ENCODE data around the gene STX18.
"Not testable (repeated sequence)": the region's sequence is repeated elsewhere in the genome, so short reads cannot be mapped to it uniquely, and the experiment has no call there.

STX18 gene

DNA sequence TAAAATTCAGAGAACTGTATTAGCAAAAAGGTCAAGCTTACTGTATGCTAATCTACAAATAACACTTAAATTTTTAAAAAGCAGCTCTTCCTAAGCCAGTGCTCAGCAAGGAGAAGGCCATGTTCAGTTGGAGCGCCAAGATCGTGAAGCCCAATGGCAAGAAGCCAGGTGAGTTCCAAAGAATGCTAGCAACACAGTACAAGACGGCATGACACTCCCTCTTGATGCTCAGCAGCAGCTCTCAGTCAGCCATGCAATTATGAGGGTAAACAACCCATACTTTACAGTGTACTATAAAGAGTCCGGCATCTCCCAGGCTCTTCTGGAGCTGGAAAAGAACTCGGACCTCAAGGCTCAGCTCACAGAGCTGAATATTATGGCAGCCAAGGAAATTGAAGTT lies 34.9 kb downstream of the STX18 start:
- DNase-seq: no peak

DNA sequence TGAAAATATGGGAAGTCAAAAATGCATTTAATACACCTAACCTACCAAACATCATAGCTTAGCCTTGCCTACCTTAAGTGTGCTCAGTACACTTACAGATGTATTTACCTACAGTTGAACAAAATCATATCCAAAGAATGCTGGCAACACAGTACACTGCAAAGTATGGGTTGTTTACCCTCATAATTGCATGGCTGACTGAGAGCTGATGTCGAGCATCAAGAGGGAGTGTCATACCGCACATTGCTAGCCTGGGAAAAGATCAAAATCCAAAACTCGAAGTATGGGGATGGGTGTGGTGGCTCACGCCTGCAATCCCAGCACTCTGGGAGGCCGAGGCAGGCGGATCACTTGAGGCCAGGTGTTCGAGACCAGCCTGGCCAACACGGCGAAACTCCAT lies 36.6 kb downstream of the STX18 start:
- not testable (repeated sequence) for DNase-seq

DNA sequence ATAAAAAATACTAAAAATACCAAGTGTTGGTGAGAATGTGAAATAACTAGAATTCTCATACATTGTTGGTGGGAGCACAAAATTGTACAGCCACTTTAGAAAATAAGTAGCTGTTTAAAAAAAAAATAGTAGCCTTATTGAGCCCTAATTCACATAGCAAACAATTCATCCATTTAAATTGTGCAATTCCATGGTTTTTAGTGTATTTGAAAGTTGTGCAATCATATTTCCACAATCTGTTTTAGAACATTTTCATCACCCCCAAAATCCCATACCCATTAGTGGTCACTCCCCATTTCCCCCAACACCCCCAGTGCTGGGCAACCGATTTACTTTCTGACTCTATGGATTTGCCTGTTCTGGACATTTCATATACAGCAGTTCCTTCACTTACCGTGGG lies 37.1 kb downstream of the STX18 start:
- DNase-seq: no peak

DNA sequence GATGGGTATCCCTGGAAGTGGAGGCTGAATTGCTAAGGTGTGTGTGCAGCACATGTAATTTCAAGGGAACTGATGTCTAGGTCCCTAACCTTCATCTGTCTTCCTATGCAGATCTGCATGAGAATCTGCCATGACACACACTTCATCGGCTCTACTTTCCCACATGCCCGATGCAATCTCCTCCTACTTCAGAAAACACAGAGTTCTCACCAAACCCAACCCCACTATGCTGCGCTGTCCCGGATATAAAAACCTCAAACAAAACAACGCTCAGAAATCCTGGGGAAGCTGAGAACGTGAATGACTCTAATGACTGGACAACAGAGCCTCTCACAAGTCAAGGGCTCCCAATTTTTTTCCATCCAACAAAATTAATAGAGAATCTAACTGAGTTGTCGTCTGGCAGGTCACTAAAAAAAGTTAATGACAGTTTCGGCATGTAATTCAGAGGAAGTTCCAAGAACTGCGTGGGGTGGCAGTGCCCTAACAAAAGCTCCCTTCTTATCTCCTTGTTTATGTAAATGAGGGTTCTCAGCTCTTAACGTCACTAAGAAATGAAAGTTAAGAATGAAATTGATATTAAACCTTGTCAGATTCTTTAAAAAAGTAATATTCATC lies 39.0 kb downstream of the STX18 start:
- no peak for DNase-seq

DNA sequence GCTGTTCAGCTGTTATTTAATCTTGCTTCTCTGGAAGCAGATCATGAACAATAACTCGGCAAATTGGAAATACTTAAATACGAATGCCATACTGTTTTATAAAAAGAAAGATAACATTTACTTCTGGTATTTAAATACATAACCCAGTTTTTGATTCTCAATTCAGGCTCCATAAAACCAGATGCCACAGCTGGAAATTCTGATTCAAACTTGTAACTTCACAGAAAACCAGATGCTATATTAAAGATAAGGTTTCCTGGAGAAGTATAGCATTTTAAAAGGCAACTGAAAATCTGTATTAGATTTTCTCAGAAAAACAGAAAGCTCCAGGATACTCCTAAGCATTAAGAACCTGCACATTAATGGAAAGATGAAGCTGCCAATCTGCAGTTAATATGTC lies 40.2 kb downstream of the STX18 start:
- DNase-seq: no peak

DNA sequence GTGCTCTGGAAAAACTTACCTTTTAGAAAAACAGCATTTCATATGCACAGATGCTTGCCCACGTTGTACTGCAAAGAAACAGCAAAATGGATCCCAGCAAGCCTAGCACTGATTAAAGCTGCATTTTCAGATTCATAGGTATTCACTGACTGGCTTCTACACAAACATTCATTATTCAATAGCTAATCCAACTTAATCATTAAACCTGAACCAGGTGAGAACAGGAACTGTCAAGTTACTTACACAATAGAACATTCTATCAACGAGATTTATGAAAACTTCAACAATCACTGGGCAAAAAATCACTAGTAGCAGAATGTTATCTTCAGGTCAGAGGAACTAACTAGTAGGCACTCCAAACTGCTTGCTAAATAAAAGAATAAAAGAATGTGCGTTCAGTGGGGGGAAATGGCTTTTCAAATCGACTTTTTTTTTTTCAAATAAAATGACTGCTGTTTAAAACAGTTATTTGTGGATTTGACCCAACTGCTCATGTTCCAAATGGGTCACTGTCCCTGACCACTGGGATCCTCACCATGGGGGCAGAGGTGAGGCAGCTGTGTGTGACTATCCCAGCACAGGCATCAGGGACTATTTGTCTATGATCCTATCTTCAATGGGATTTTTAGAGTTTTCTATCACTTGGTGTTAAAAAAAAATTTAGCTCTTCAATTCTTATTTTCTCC lies 42.3 kb downstream of the STX18 start:
- no peak for DNase-seq

DNA sequence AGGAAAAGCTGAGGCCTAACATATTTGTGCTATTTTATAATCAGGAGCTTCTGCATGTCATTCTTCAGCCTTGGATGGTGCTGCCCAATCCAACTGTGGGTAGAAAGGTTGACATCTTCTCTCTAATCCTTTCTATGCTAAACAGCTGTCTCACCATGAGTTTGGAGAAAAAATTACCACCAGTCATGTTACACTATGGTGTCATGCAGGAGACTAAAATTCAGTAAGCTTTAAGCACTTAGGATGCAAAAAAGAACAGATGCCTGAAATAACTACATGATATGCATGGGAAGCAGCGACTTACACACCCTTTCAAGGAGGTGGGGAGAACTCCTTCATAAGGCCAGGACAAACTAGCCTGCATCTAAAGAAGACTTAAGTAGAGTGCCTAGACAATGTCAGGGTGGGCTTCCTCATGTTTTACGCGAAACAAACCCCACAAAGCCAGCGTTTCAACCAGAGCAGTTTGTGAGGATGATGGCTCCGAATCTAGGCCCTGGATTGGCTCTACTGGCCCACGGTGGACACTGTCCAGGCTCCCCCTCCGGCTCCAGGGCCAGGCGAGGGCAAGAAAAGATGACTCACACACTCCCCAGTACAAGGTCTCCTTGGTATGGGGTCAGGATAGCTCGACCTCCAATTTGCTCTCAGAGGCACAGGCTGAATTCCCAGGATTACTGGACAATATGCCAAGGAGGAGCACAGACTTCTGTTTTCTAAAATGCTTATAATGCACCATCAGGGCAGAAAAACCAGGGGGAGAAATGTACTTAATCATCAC lies 45.1 kb downstream of the STX18 start:
- DNase-seq: no peak

DNA sequence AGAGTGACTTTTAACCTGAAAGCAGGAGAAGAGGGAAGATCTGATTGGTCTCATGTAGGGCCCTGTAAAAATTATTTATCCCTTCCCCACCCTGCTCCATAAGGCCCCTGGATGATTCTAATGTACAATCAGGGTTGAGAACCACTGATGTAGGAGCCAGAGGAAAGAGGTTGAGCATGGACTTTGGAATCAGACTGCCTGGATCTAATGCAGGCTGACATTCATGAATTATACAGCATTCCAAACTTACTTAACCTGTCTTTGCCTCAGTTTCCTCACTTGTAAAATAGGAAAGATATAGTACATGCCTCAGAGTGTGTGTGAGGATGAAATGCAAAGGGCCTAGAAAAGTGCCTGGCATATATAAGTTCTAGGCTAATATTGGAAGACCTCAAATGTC lies 47.0 kb downstream of the STX18 start:
- DNase-seq: no peak

DNA sequence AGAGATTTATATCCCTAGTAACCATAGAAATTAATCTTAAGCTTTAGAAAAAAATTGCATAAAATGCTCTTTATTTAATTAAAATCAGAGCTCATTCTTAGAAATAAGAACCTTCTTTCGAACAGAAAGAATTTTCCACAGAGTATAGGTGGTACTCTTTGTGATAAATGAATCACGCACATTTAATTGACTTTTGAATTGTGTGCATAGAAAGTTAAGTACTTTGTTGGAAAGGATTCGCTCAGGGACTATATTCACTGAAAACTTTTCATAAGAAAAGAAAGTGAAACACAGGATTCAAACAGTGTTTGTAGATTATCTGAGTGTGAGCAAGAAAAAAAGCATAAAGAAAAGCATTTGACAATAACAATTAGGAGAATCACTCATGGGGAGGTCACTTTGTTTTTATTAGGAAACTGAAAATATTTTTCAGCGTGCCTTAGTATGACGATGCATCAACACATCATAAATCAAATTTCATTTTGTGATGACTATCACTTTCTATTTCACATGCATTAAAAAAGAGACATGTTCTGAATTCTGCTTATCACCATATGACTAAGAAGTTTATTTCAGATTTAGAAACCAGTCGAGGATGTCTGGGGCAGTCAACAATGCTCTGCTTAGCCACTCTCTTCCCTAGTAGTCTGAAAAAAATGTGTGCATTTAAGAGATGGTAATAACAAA lies 49.5 kb downstream of the STX18 start:
- no peak for DNase-seq

DNA sequence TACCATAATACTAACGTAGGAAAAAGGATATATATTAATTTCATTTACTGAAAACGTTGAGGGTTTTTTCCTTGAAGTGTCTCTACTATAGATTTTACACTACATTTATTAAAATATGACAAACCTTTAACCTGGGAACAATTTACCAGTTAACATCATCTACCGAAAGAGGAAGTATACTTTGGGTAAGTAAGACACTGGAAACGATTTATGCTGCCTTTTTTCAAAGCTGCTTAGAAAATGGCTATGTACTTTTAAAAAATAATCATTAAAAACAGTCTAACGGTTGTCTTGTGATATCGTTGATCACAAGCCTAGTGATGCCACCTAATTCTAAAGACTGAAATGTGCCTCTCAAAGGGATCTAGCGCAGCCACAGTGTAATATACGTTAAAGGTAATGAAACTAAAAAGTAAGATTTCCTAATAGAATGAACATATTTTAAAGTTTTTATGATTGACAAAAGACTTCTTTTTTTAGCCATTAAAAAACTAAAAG lies 50.4 kb downstream of the STX18 start:
- DNase-seq: no peak

DNA sequence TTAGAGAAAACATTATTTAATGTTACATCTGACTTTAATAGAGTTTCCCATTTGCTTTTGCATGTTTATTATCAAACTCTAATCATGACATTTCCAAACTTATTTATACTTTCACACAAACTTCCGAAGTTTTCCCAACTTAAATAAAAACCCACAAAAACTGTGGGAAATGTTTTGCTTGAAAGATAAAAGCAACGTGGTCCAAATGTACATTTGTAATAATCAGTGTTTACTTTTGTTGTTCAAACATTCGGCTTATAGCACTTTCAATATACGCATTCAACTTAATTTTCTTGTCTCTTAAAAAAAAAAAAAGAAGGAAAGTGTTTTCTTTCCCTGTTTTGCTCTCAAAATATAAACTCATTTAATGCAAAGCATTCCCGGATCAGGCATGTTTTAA lies 51.0 kb downstream of the STX18 start:
- no peak for DNase-seq

DNA sequence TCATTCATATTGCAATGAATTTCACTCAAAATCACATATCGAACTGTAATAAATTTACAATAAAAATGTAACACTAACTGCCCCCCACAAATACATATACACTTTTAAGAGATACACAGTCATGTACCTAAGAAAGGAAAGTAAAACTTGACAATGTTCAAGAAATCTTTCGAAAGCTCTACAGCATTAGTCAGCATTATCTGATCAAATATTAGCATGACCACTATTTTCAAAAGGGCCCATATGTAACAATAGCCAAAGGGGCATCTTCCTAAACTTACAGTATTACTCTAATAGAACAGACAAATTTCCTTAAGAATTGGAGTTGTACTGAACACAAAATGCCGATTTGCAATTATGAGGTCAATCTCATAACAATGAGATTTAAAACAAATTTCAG lies 51.8 kb downstream of the STX18 start:
- DNase-seq: no peak

DNA sequence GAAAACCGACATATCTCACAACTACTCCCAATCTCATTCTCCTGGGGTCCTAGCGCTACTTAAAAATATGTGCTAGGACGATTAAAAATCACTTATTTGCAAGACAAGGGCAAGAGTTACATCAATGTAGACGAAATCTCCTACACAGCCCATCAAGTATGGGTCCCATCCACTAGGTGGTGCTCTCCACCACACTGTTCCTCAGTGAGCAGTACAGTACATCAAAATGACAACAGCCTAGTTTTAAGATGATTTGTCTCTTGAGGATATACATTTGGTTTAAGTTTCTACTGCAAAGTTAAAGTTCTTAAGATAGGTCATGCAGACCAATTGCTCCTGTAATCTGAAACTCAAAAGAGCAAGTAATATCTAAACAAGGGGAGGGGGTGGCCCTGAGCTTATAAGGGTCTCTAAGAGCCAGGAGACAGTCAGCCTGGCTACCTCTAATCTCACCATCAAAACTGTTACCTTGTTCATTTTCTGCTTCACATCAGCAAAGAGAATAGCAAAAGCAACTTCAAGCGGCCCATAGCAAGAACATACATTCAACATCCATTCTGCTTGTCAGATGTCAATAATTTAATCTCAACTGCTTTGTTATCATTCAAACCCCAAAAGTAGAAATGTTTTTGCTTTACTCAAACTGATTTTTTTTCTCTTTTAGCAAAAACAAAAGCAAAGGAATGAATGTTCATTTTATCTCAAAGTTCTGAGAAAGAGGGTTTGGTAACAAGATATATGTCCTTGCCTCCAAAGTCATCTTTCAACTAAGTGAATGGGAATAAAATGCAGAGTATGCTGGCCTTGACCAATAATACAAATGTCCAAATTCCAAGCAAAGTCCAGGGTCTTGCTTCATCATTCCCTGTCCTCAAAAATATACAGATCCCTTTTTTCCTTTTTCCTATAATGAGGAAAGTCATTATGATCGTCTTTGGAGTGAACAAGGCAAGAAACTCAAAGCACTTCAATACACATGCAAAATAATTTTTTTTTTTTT lies 53.1 kb downstream of the STX18 start:
- no peak for DNase-seq

DNA sequence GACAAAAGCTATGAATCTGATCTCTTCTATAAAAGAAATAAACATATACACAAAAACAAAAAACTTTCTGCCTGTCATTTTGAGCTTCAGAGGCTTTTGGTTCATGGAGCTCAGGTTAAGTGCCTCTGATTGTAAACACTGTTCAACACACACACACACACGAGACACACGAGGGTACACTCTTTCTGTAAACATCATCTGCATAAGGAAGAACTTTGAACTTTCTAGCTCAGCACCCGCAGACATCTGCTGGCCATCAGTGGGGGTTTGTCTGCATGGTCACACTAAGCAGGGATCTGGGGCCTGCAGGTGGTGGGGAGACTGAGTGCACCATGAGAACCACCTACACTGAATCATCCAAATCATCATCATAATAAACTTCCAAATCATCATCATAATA lies 54.9 kb downstream of the STX18 start:
- DNase-seq: no peak

DNA sequence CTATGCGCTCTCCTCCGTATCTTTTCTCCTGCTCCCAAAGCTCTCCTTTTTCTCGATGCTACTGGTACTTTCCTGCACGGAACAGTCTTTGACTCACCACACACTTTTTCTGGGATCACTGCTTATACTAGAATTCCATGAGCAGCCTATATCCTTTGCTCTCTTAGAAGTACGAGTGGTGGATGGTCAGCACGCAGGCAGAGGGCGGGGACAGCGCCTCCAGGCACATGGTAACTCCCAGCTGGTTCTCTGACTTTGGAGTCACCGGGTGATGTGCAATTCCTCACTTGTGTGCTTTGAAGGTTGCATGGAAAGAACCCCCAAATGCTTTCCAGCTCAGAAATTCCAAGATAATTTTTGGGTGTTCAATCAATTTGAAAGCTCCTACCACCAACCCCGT lies 56.0 kb downstream of the STX18 start:
- DNase-seq: no peak

DNA sequence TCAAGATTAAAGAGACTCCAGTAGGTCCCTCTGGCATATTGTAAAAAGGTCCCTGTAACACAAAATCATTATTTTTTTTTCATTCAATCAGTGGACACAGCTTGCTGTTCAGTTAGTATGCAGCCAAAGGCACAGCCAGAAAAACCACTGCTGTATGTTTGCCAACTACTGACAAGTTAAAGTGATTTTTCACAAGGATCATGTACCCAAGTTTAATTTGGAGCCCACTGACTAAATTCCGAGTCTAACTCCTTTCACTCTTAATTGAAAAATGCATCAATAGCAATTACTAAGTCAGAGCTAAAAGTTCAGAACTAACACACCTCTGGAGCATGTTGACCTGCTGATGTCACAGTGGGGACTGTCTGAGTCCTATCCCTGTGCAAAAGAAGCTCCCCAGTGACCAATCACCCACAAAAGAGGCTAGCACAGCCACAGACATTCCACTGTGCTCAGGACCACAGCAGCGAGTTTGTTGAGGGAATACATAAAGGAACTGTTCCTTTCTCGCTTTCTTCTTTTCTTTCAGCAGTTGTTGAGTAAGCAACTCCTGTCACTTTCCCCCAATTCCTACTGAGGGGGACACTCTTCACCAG lies 60.4 kb downstream of the STX18 start:
- peak; percentile 84 for DNase-seq

DNA sequence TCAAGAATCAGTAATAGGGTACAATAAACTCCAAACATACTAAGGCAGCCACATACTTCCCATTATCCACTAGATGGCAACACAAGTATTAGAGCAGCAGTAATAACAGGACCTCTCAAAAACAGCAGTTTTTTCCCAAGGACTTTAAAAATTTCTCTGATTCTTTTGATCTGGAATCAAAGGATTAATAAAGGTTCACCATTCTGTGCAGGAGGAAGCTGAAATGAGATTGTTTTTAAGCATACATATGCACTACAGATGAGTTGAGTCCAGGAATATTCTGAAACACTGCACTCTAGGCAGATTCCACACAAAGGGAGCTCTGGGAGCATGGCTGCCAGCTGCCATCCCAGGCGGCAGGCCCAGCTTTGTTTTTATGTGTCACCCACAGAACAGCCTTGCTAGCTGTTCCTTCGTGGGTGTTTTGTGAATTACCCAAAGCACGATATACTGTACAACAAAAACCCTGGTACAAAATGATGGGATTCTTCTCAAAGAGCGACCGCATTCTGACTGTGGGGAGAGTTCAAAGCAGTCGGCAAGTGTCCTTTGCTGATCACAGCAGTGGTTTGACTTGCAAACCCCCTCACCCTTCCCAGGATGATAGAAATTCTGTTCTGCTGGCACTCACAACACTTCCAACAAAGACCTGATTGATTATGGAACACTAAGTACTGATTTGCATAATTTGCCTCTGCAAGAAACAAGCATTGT lies 61.0 kb downstream of the STX18 start:
- no peak for DNase-seq

DNA sequence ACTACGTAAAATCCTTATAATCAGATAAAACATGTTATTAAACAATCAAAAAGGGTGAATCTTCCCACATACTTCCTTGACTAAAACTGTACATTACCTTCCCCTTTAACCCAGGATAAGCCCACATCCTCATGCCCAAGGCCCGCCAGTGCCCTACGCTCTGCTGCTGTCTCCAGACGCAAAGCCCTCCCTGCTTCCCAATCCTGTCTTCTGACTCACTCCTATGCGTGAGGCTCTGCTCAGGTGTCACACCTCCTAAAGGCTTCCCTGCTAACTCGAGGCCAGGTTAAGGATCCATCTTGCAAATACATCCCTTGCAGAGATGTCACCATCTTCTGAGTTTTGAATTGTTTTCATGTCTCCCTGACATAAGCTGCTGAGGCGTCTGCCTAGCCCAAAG lies 61.6 kb downstream of the STX18 start:
- DNase-seq: no peak

DNA sequence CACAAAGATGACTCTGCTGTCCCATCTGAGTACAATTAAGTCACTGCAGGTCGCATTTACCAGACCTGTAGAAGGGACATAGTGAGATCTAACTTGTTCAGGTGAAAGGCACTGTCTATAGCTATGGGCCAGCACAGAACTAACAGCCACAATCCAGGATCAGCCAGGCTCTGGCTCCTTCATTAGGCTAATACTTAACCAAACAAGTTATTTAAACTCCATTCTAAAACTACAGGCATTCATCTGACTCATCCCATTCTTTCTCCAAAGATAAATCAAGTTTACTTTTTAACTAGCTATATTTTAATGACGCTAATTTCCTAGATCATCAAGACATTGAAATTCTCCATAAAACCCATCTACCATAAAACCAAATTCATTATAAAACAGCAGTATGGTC lies 62.5 kb downstream of the STX18 start:
- DNase-seq: no peak

DNA sequence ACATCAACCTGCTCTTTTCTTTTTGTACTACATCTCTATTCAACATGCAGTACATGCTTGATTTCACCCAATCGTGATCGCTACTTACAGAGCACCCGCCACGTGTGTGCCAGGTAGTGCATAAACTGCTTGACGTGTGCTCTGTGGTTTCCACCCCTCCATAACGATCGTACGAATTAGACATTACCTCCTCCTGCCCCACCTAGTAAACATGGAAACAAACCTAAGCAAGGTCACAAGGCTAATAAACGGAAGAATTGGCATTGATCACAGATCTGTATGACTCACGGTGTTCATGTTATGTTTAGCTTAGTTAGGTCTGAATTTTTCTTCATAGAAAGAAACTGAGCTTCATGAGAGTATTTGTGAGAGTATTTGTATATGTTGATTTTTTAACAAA lies 64.1 kb downstream of the STX18 start:
- no peak for DNase-seq

DNA sequence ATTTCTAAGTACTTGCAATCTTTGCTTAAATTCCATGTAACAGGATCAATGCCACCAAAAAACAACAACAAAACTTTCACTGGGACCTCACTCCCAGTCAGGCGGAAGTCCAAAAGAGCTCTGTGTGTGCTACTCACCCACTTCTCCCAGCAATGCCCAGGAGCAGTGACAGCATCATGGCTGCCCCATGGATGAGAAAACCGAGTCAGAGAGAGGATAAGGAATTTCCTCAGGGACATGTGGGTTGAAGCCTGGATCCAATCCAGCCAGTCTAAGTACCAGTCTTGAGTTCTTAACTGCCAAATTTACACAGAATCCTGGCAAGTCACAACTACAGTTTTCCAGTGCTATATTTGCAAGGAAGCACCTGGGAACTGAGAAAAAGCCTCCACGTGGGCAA lies 64.5 kb downstream of the STX18 start:
- DNase-seq: no peak
